Glomerular visceral epithelial cell (primary cell): Measurements from ENCODE around the gene LRIG1.

ENCODE experiments used
- DNase-seq: peaks from one replicate; pipeline ENCODE4 v3.0.0-alpha.2; 2016; ENCODE audit errors: extremely low spot score

LRIG1 gene

DNA sequence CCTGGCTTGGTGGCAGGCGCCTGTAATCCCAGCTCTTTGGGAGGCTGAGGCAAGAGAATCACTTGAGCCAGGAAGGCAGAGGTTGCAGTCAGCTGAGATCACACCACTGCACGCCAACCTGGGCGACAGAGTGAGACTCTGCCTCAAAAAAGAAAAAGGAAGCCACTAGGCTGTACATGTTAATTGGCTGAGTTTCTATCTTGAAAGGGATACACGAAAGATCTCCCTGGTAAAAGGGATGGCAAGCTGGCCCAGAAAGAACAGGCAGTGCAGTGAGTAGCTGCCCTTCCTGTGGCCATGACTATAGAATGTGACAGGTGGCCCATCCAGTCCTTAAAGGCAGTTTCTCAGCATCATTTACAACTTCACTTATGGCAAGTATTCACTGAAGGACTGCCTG is 12.3 kb downstream of the LRIG1 start:
- no peak for DNase-seq

DNA sequence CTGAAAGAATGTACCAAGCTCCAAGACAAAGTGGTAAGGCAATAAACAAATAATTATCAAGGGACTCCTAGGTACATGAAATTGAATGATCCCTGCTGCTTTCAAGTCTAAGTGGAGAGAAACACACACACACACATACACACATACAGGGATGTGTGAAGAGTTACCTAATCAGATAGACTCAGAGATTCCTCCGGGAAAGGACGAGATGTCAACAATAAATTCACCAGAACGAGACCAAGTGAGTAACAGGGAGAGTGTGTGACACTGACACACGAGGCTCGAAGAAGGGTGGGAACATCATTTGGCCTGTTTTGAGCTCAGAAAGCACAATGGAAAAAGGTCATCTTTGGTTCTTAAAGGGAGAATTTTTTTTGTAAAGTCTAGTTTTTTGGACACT is 13.4 kb downstream of the LRIG1 start:
- no peak for DNase-seq

DNA sequence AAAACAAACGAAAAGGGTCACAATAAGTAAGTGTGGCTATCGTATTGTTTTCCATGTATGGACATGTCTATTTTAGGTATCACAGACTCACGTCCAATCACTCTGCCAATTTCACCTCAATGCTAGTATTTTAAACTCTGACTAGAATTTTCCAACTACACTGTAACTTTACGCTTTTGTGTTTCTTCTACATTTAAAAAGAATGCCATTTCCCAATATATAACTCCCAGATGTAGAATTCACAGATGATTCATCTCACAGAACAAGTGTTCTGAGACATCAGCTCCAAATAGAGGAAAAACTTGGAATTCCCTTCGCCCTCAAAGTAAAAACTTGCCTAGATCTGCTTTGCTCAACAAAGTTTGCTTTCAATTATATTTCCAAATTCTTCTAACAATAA is 14.2 kb downstream of the LRIG1 start:
- no peak for DNase-seq

DNA sequence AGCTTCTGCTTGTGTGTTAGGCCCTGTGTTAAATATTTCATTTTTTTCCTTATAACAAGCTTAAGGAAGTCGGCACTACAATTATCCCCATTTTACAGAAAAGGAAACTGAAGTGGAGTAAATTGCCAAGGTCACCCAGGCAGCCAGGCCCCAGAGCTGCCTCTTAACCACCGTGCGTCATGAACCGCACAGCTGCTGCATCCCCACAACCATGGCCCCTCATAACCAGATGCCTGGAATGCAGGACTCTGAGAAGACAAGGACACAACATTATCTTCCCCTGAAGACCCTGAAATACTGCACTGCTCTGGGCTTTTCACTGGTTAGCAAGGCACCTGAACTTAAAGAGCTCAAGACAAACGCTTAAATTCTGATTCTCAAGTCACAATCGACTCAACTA is 14.6 kb downstream of the LRIG1 start:
- DNase-seq: no peak

DNA sequence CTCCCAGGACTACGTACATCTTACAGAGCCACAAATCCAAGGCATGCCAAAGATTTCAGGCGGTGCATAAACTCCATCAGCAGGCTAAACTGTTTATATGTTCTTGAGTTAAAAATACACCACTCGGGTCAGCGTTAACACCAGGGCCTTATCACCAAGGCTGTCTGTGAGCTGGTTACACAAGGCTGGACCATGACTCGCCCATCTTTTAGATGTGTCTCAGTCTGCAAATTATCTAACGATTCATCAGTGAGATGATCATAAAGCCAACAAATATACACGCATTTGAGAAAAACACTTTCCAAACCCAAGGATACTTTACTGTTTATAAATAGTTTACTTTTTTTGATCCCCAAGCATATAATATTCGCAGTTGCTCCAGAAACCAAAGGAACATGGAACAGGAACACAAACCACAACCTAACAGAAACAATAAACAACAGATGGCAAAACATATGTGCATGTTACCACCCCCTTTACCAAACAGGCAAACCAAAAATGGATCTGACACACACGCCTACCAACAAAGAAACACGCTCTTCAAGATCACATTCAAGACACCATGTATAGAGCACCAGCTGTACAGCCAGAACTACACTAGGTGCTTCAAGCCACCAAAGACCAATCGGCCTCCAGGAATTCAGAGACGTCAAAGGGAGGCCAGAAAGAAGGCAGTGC is 15.4 kb downstream of the LRIG1 start:
- no peak for DNase-seq

DNA sequence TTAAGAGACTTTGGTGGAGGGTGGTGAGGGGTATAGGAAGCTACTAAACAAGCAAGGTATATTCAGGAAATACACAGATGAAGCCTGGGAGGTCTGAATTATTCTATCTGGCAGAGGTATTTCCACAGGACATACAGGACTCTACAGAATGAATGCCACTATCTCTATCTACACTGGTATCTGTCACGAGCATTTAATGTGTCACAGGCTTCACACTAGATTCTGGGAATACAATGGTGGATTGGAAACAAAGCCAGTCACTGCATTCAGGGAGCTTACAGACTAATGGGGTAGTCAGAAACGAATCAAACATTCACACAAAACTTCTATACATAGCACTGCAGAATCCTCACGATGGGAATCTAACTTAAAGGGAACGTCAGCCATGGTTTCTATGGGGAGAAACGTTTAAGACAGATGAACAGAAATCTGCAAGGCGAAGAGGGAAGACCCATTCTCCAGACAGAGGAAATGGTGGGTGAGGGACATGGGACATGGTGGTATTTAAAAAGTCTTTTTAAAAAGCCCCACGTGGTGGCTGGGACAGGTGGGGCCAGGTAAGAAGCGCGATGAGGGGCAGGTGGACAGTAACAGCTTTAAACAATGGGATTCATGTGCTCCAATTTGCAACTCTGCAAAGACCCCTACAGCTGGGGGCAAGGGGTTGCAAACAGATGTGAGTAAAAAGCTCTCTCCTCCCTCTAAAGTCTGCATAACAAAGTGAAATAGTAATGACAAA is 16.5 kb downstream of the LRIG1 start:
- DNase-seq: no peak

DNA sequence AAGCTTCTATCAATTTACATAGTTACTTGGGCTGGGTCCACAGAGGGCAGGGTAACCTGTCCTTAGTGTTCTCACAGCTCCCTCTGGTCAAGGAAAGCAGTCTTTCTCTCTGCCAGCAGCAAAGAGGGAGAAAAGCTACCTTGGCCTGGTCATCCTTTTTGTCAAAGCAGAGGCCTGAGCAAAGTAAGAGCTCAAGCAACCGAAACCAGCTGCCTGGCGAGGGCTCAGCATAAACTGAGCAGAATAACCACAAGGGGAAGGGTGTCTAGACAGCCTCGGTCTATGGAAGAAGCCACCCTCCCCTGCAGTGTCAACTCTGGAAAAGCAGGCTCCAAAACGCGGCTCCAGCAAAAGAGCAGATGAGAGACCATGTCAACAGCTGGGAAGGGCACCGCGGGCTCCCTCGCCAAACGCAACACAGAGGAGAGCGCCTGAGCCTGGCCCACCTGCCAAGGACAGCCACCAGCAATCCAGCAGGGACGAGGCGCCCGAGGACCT is 17.4 kb downstream of the LRIG1 start:
- DNase-seq: no peak

DNA sequence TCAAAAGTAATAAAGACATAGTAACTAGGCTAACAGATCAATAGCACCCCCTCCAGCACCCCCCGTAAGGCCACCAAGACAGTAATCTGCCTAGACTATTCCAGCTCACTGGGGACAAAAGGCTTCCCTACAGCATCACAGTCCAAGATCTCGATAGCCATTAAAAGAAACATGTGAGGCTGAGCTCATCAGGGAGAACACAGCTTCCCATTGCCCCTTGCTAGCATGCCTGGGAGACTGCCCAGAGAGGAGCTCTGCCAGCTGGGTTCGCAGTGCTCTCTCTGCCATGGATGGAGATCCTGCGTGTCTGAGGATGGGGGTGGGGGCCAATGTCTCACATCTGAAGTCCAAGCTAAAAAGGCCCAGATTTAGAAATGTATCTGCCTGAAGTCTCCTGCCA is 17.8 kb downstream of the LRIG1 start:
- DNase-seq: no peak

DNA sequence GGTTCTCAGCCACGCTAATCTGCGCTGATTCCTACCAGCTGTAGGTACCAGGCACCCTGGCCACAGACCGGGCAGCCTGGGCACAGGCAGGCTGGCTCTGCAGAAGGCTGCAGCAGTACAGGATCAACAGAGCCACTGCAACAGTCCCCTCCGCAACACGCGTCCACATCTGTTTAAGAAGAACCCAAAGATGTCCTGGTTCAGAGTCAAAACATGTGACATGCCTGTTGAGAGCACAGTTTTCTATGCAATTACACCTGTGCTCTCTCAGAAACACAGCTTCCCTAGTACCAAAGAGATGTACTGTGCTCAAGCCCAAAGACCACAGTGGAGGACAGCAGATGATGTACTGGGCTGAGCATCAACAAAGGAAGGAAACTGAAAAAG is 18.8 kb downstream of the LRIG1 start:
- no peak for DNase-seq

DNA sequence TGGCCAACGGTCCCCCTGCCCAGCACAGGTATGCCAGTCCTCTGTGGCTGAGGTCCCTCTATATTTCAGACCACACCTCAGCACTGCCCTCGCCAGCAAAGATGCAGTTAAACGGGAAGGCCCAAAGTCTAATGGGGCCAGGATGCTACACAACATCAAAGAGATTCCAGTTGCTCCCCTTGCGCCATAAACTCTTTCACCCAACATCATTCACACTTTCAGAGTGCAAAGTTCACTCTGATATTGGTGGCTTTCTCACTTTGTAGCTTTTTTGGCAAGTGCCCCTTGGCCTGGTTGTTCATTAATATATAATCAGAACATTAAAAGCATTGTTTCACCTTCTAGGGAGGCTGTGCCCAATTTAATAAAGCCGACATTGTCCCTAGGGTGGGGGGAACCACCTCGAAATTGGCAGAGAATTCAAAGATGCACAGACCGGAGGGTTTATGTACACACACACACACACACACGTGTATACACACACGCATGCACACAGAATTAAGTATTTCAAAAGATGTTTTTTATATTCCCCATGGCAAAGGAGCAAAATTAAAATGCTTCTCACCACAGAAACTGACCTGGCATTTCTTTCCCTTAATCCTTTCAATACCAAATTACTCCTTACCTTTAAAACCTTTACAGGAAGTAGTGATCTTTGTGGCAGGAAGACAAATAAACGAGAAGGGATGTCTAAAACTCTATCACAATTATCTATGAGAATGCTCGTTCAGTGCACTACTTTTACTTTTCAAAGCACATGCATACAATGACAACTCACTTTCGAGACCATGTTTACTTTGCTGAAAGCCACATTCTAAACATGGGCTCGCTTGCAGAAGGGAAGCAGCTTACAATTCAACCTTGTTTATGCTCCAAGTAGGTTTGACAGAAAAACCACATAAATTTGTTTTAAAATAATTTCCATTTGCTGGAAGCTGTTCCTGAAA is 19.5 kb downstream of the LRIG1 start:
- DNase-seq: no peak

DNA sequence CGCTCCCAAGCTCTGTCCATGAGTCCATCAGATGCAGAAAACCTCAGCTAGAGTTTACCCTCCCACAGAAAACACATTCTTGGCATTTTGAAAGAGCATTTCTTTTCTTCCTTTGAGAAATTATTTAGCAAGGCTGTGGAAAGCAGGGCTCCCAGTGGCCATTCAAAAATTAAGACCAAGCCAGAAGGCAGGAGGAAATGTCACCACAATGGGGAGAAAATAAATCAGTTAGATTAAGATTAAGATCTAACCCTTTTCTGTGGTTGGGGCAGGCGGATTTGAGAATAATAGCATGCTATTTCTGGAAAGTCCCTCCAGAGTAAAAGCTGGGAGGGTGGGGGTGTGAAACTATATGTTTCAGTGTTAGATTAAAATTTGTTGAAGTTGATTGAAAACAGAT is 20.2 kb downstream of the LRIG1 start:
- no peak for DNase-seq

DNA sequence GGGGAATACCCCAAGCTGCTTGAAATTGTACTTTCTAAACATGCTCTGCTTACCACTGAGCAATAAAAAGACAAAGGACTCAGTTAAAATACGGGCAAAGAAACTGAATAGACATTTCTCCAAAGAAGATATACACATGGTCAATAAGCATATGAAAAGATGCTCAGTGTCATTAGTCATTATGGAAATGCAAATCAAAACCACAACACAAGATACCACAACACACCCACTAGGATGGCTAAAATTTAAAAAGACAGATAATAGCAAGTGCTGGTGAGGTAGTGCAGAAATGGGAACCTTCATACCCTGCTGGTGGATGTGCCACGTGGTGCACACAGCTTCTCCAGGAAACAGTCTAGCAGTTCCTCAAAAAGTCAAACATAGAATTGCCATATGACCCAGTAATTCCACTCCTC is 21.3 kb downstream of the LRIG1 start:
- no peak for DNase-seq

DNA sequence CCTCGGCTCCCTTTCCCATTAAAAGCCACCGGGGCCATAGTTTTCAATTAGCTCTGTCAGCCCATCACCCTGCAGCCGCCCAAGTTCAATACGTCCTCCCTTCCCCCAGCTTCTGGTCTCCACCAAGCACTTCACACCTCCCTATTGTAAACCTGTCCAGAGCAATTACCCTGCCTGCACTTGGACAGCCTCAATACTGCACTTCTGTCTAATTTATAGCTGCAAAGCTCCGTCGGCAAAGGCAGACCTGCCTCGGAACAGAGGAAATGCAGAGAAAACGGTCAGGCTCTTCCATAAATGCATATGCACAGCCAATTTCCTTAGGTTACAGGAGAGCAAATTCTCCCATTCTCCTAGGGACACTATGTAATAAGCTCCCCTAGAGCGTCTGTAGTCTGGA is 21.9 kb downstream of the LRIG1 start:
- no peak for DNase-seq

DNA sequence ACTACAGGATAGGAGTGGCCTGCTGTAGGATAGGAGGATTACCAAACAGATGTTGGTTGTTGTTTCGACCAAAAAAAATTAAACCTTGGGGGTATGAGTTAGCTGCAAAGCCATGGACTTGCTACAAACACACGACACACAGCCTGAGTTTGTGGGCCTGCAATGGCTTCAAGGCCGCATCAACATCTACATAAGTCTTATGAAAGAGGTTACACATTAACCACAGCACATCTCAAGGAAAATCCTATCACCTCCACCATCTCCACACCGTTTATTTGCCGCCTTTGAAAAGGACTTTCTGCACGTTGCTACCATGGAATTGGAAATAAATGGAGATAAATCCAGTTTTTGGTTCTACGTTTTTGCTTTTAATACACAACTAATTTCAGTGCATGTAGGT is 23.0 kb downstream of the LRIG1 start:
- no peak for DNase-seq

DNA sequence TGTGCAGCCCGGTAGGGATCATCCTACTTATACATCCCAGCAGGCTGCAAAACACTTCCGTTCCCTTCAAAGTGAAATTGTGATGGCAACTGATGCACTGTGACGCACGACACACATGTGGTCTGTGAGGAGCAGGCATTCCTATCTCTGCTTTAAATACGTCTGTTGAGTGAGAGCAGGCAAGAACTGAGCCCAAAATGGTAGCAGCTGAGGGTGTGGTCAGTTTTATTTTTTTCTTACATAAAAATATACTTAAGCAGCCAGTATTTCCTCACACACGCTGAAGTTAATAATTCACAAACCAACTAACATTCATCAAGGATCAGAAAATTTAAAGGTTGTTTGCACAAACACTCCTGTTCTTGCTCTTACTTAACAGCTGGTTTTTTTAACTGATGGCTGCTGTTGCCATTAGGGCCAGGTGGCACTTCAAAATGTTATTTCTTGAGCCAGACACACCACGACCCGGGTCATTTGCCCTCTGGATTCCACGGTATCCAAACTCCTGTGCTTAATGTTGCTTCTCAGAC is 23.9 kb downstream of the LRIG1 start:
- DNase-seq: no peak

DNA sequence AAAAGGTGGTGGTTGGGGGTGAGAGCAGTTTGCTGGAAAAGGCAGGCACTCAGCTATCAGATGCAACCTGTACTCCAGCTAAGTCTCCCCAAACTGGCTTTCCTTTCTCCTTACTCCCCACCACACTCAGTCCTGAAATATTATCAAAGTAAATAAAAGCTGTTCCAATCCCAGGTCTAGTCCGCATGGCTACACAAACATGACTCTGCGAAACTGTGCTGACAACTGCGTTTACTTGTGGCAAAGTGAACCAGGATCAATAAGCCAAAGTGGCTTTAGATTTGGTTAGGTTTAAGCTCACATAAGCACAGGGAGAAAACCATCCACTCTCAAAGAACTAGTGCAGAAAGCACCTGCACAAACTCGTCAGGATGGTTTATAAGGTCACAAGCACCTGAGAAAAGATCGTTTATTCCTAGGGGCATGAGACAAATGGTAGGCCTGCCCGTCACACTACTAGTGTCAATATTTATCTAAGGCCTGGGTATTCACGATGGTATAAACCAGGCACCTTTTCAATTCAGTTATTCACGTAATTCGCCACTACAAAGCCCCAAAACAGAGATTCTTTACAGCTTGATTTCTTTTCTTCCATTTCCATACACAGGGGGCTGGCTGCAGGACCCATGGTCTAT is 25.3 kb downstream of the LRIG1 start:
- DNase-seq: no peak

DNA sequence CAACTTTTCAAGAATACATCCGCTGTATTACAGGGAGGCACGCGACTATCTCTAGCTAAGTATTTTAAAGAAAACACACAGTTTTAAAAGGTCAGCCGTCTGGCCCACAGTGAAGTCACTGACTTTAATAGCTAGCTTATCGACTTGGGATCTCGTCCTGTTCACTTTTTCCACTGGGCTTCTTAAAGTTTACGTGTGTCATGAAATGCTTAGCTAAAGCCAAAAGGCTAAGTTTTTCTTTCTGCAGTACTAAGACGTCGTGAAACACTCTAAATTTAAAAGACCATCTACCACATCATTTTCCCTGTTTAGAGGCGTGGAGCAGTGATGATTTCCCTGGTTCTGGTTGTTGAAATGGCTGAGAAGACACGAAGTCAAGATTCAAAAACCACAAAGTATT is 27.1 kb downstream of the LRIG1 start:
- no peak for DNase-seq

DNA sequence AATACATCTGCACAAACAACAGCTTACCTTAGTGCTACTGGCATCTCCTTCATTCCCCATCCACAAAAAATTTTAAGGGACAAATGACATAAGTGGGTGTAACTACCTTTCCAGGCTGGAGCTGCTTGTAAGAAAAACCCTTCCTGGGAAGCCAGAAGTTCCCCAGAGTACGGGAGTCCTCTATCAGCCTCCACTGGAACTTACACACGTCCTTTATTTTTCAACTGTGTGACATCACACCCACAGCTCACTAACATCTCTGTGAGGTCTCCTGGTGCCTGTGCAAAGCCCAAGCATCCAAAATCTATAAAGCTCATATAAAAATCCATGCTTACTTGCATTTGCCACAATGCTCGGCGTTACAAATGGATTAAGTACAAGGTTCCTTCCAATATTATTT is 27.6 kb downstream of the LRIG1 start:
- no peak for DNase-seq

DNA sequence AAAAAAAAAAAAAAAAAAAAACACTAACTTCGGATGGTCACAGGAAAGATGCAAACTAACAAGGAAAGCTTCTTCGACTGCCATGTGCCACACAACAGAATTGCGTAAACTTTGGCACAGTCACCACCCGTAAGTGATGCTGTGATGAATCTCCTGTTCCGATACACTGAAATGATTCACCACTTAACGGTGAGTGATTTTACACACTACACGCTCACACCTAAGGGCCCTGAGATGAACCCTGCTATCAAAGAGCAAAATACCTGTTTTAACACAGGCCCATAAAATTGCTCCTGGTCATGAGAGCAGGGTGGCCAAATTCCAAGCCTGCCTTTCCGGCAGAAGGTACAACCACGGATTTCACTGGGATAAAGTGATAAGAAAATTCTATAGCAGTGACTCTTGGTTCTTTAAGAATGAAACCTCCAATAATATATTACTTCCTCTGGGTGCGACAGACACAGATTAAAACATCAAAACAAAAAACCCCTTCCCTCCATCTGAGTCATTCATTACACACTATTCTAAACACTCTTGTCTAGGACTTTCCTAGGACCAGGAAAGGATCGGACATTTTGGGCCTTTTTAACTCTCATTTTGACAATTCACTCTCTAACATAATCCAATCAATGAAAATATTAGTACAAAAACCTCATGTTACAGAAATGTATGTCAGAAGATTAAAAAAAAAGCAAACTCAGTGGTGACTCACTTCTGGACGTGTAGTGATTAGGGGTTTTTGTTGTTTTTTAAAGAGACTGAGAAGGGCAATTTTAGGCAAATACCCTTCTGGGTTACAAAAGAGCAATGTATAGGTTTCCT is 28.3 kb downstream of the LRIG1 start:
- peak; percentile 35 for DNase-seq

DNA sequence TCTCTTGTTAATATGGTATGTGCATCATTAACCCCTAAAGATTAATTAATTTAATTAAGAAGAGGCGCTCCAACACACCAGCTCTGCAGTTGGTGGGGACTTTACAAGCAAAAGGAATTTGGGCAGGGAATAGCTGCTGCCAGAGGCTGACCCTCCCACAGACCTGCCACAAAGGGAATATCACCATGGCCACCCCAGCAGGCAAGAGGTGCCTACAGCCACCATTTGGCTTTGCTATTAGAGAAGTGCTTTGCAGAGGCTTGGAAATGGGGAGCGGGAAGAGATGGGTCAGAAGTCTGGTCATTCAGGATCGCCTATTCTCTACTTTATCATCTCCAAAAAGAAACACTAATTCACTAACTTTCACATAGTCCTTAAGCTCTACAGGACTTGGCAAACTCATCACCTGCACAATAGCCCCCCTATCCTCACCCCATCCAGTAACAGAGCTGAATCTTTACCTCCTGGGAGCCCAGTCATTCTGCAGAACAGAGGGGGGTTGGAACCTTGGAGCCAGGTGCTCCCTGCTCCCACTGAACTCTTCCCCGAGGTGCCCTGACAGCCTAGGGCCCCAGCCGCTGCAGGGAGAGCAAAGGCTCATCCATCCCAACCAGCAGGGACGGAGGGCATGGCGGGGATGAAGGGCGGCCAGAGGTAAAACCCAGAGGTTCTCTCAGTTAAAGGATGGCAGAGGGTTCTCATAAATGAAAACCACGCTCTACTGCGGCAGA is 29.7 kb downstream of the LRIG1 start:
- DNase-seq: no peak
